Kidney (tissue), 14 donors: ENCODE measurements around the gene FRYL. TPM values are rescaled to one million over a fixed set of nuclear protein-coding genes. Genes with fewer than 3 reads are reported as not detected.

ENCODE experiments used
- DNase-seq, 5 donors: peaks; one replicate each; pipeline ENCODE4 v3.0.0-alpha.2; 2013 to 2020
- FAIRE-seq: peaks from 2 replicates; lab custom pipeline; 2012; peaks lifted over from hg19 to GRCh38; lab: Jason Lieb, UNC
- H3K27ac ChIP-seq, 2 donors: one replicate each; pipeline ENCODE4 v1.7.0; 2013; ENCODE audit warnings: low read depth in 2 of 2, low read length in 2 of 2, inconsistent platforms in 1 of 2
- H3K27me3 ChIP-seq: one replicate; pipeline ENCODE4 v1.7.1; 2013; ENCODE audit warnings: low read length, inconsistent platforms; ENCODE audit not compliant: control insufficient read depth, insufficient read depth
- H3K36me3 ChIP-seq, 3 donors: one replicate each; pipeline versions ENCODE4 v1.7.0 to v1.7.1; 2013; ENCODE audit warnings: low read length in 3 of 3, control low read depth in 1 of 3, inconsistent platforms in 1 of 3; ENCODE audit not compliant: insufficient read depth in 3 of 3, control insufficient read depth in 2 of 3
- H3K4me1 ChIP-seq, 3 donors: one replicate each; pipeline versions ENCODE4 v1.7.0 to v1.7.1; 2013; ENCODE audit warnings: low read length in 3 of 3, inconsistent platforms in 1 of 3, low read depth in 1 of 3; ENCODE audit not compliant: control insufficient read depth in 2 of 3, insufficient read depth in 2 of 3
- H3K4me3 ChIP-seq, 3 donors: one replicate each; pipeline versions ENCODE4 v1.7.0 to v1.8.1; 2013; ENCODE audit warnings: low read length in 3 of 3, control low read depth in 1 of 3, inconsistent platforms in 1 of 3
- H3K9ac ChIP-seq, 3 donors: one replicate each; pipeline versions ENCODE4 v1.7.0 to v1.7.1; 2013; ENCODE audit warnings: low read length in 3 of 3, control low read depth in 1 of 3, inconsistent platforms in 1 of 3
- H3K9me3 ChIP-seq, 3 donors: one replicate each; pipeline versions ENCODE4 v1.7.0 to v1.7.1; 2013; ENCODE audit warnings: low read length in 3 of 3, control low read depth in 1 of 3, inconsistent platforms in 1 of 3; ENCODE audit not compliant: control insufficient read depth in 2 of 3, insufficient read depth in 1 of 3
- intact Hi-C: fragments of 100-400 bp; cut with DNase I; formaldehyde crosslinking; loops from one replicate; pipeline ENCODE4 v1.11.1; 2022
- polyA plus RNA-seq: library from polyadenylated mRNA; stranded (reverse); fragments of 350-450 nt; fragmentation: Illumina TruSeq; extraction: RNeasy Lipid Tissue Mini Kit (QIAGEN cat#74804); gene quantifications from one replicate; pipeline ENCODE4 v1.2.3, GENCODE V29; 2014; ENCODE audit warnings: low read depth, low replicate concordance; ENCODE audit not compliant: insufficient read depth
- total RNA-seq: library from RNA; stranded (reverse); fragmentation: NEBNext Ultra II Directional; extraction: Animal tissue kit (Norgen Biotek cat#: 25700); gene quantifications from one replicate; pipeline ENCODE4 v1.2.1, GENCODE V29; 2021
- TF ChIP-seq, protein P1 (sequence below): IDR thresholded peaks from 3 replicates; pipeline ENCODE4 v1.5.1; 2012; ENCODE audit warnings: mild to moderate bottlenecking, moderate library complexity, borderline replicate concordance; ENCODE audit not compliant: insufficient read depth; ENCODE audit errors: extremely low read depth
- donor health status: control.
- donor health status: control.
- donor health status: control.
- donor health status: control.
- donor health status: control.
- donor health status: DM: yes; HTN: yes; CAD: no.
- donor health status: Normal renal cell carcinoma (clear cell type).

Gene FRYL
- total and polyA plus RNA-seq, 2 donors from 2014 or later = 11.6 to 78.9 TPM

- no peaks in the 10 kb centered on the region for H3K4me1 ChIP-seq
- H3K27ac ChIP-seq = no peak overlapping the region
- no peak overlapping the region for H3K4me3 ChIP-seq
- H3K36me3 ChIP-seq = peaks cover 0 to 16% (median 7%) of the 10 kb centered on the region in 3 donors
- no peaks in the 10 kb centered on the region for H3K9me3 ChIP-seq
- H3K27me3 ChIP-seq = no peaks in the 10 kb centered on the region
- FAIRE-seq (no peak), DNase-seq (no peak)
- TF ChIP-seq, protein P1, sequence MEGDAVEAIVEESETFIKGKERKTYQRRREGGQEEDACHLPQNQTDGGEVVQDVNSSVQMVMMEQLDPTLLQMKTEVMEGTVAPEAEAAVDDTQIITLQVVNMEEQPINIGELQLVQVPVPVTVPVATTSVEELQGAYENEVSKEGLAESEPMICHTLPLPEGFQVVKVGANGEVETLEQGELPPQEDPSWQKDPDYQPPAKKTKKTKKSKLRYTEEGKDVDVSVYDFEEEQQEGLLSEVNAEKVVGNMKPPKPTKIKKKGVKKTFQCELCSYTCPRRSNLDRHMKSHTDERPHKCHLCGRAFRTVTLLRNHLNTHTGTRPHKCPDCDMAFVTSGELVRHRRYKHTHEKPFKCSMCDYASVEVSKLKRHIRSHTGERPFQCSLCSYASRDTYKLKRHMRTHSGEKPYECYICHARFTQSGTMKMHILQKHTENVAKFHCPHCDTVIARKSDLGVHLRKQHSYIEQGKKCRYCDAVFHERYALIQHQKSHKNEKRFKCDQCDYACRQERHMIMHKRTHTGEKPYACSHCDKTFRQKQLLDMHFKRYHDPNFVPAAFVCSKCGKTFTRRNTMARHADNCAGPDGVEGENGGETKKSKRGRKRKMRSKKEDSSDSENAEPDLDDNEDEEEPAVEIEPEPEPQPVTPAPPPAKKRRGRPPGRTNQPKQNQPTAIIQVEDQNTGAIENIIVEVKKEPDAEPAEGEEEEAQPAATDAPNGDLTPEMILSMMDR = no peak
- intact Hi-C loops = no loop called here
- no peak overlapping the region for H3K9ac ChIP-seq
These were observed 191.6 kb downstream of the FRYL start for GRCh38 chr4:48588230-48589097.

DNA sequence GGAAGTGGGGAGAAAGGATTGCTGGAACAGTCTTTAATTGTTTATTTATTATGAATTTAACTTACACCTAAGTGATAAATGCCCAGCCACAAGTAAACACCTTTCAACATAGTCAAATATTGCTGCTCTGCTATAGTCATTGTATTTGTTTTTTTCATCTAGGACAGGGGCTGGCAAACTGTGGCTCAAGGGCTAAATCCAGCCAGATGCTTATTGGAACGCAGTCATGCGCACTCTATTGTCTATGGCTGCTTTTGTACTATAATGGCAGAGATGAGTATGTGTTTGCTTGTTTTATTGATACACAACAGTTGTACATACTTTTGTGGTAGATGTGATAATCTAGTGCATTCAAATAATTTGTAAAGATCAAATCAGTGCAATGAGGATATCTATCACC, 194.7 kb downstream of the FRYL start:
- no peaks in the 10 kb centered on the region for H3K9me3 ChIP-seq
- H3K27me3 ChIP-seq = no peaks in the 10 kb centered on the region
- intact Hi-C loops = no loop called here
- H3K36me3 ChIP-seq = peaks cover 0 to 16% (median 14%) of the 10 kb centered on the region in 3 donors
- H3K27ac ChIP-seq = no peak overlapping the region
- DNase-seq (no peak), FAIRE-seq (no peak)
- H3K9ac ChIP-seq = no peak overlapping the region
- TF ChIP-seq, protein P1 = no peak
- no peak overlapping the region for H3K4me3 ChIP-seq
- no peaks in the 10 kb centered on the region for H3K4me1 ChIP-seq

DNA sequence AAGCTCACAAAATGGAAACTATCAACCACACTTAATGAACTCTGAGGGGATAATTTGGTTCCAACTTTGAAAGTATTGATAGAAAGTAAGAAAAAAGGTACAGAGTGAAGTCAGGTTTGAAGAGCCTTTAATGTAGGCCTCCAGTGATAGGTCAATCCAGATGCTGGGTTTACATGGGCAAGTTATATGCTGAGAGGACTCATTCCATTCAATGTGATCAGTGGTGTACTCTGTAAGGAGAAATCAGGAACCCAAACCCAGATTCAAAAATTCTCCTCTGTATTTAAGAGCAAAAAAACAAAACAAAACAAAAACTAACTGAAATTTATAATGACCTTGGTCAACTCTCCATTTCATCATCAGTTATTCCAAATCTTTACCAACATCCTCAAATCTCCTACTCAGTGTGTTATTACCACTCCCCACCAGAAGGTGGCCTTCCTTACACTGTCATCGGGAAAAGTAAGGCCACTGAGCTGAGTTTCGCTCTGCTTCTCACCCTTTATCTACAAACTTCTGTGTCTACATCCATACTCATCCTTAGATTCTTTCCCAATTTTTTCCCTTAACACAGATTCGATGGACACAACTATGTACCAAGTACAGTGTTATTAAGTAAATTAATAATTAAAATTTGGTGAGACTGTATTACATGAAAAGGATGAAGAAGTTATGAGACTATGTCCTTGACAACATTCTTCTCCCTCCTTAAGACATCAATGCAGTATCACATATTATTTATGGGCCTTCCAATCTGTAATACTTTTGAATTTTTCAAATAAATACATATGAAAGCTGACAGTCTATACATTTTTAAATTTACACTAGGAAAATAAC, 201.7 kb downstream of the FRYL start:
- FAIRE-seq (peak; percentile 91), DNase-seq (peak in 4 of 5 donors; percentile 39 to 86 (median 68))
- Histone ChIP-seq H3K4me3 (no peak overlapping the region), H3K9me3 (no peaks in the 10 kb centered on the region), H3K4me1 (no peaks in the 10 kb centered on the region), H3K36me3 (peaks cover 0 to 20% (median 2%) of the 10 kb centered on the region in 3 donors), H3K9ac (no peak overlapping the region), H3K27me3 (no peaks in the 10 kb centered on the region), H3K27ac (no peak overlapping the region)
- intact Hi-C loops = no loop called here
- TF ChIP-seq, protein P1 = peak; percentile 88
